ENCODE results near the gene PRR23A.
"Not testable (repeated sequence)": the region's sequence is repeated elsewhere in the genome, so short reads cannot be mapped to it uniquely, and the experiment has no call there.

PRR23A gene

GRCh38 chr3:139006051-139006716 is at the start of gene PRR23A:
Gene PRR23A, minus strand, starts transcription at chr3:139006268. Its CDS starts 0 bp downstream, at chr3:139006268.
- DNase-seq (ENCODE audit: low read depth) = no peak

- no peak for DNase-seq (ENCODE audit: low read depth)
These were observed 46.9 kb upstream of the PRR23A start for GRCh38 chr3:139052802-139053600.

GRCh38 chr3:139044366-139045210 is 38.5 kb upstream of the PRR23A start, which contains the start of gene PRR23C:
Gene PRR23C, minus strand, starts transcription at chr3:139044892. Its CDS starts 272 bp downstream, at chr3:139044620.
- no peak for DNase-seq (ENCODE audit: low read depth)

- no peak for DNase-seq (ENCODE audit: low read depth)
These were observed 37.7 kb upstream of the PRR23A start for GRCh38 chr3:139043554-139044365.

- DNase-seq (ENCODE audit: low read depth) = no peak
These were observed 31.4 kb upstream of the PRR23A start for GRCh38 chr3:139037478-139037877.

GRCh38 chr3:139032326-139033002 is 26.4 kb upstream of the PRR23A start:
- no peak for DNase-seq (ENCODE audit: low read depth)

GRCh38 chr3:139030576-139030975 is 24.5 kb upstream of the PRR23A start:
- not testable (repeated sequence) for DNase-seq (ENCODE audit: low read depth)

- DNase-seq (ENCODE audit: low read depth) = no peak
These were observed 18.9 kb upstream of the PRR23A start for GRCh38 chr3:139024968-139025367.

GRCh38 chr3:139020868-139021234 is 14.8 kb upstream of the PRR23A start, which contains the start of gene PRR23B:
Gene PRR23B, minus strand, starts transcription at chr3:139020926. Its CDS starts 265 bp downstream, at chr3:139020661.
- DNase-seq (ENCODE audit: low read depth) = no peak

- DNase-seq (ENCODE audit: low read depth) = no peak
These were observed 14.2 kb upstream of the PRR23A start for GRCh38 chr3:139020036-139020867.

GRCh38 chr3:139016430-139017048 is 10.5 kb upstream of the PRR23A start:
- no peak for DNase-seq (ENCODE audit: low read depth)

GRCh38 chr3:139005356-139005993 is 593 bp downstream of the PRR23A start:
- no peak for DNase-seq (ENCODE audit: low read depth)

- DNase-seq (ENCODE audit: low read depth) = no peak
These were observed 10.4 kb downstream of the PRR23A start for GRCh38 chr3:138995706-138996105.

GRCh38 chr3:138987181-138987580 is 18.9 kb downstream of the PRR23A start:
- no peak for DNase-seq (ENCODE audit: low read depth)

- DNase-seq (ENCODE audit: low read depth) = no peak
These were observed 20.1 kb downstream of the PRR23A start for GRCh38 chr3:138985932-138986331.

- DNase-seq (ENCODE audit: low read depth) = no peak
These were observed 21.3 kb downstream of the PRR23A start for GRCh38 chr3:138984816-138985215.

- no peak for DNase-seq (ENCODE audit: low read depth)
These were observed 30.0 kb downstream of the PRR23A start for GRCh38 chr3:138976047-138976446.

GRCh38 chr3:138975351-138975750 is 30.7 kb downstream of the PRR23A start:
- no peak for DNase-seq (ENCODE audit: low read depth)

GRCh38 chr3:138974462-138974861 is 31.6 kb downstream of the PRR23A start:
- no peak for DNase-seq (ENCODE audit: low read depth)
